CD14-positive monocyte (primary cell): ENCODE results near the gene KCNAB1. TPM values are rescaled to one million over a fixed set of nuclear protein-coding genes. Genes with fewer than 3 reads are reported as not detected.

Experiments used
- DNase-seq, 3 donors: peaks; one replicate each; pipeline ENCODE4 v3.0.0-alpha.2; 2011 to 2022
- H2AFZ ChIP-seq: 2 replicates; pipeline ENCODE4 v1.6.0; 2012; ENCODE audit warnings: mild to moderate bottlenecking, low read depth, low read length, inconsistent platforms; ENCODE audit not compliant: insufficient read depth, poor library complexity, severe bottlenecking
- H3K27ac ChIP-seq, 2 donors: 1 replicate in 1 of 2; 2 replicates in 1 of 2; pipeline ENCODE4 v1.5.1; 2012 to 2013; ENCODE audit warnings: low read length in 2 of 2, control low read depth in 1 of 2, inconsistent platforms in 1 of 2, low read depth in 1 of 2, mild to moderate bottlenecking in 1 of 2
- H3K27me3 ChIP-seq, 2 donors: one replicate each; pipeline versions ENCODE4 v1.6.0 to v1.6.1; 2011 to 2013; ENCODE audit warnings: low read length in 2 of 2; ENCODE audit not compliant: control insufficient read depth in 2 of 2, insufficient read depth in 2 of 2
- H3K36me3 ChIP-seq, 2 donors: replicated peaks in 1 of 2; 1 replicate in 1 of 2; 2 replicates in 1 of 2; pipeline versions ENCODE4 v1.5.1 to v1.6.1; 2012 to 2013; ENCODE audit warnings: low read length in 2 of 2, control low read depth in 1 of 2, inconsistent platforms in 1 of 2, mild to moderate bottlenecking in 1 of 2; ENCODE audit not compliant: insufficient read depth in 2 of 2, control insufficient read depth in 1 of 2
- H3K4me1 ChIP-seq, 2 donors: 1 replicate in 1 of 2; 2 replicates in 1 of 2; pipeline versions ENCODE4 v1.5.1 to v1.6.1; 2012 to 2013; ENCODE audit warnings: low read length in 2 of 2, control low read depth in 1 of 2, inconsistent platforms in 1 of 2, mild to moderate bottlenecking in 1 of 2, moderate library complexity in 1 of 2; ENCODE audit not compliant: insufficient read depth in 2 of 2, control insufficient read depth in 1 of 2
- H3K4me2 ChIP-seq: replicated peaks from 2 replicates; pipeline ENCODE3; 2012; ENCODE audit warnings: low read length, moderate library complexity, mild to moderate bottlenecking; ENCODE audit not compliant: poor library complexity, severe bottlenecking; ENCODE audit errors: extremely low read depth
- H3K4me3 ChIP-seq, 3 experiments: fragments of 200-600 bp in 1 of 3; sonication (generic) in 1 of 3; replicated peaks in 1 of 3; 1 replicate in 2 of 3; 2 replicates in 1 of 3; pipeline ENCODE4 v1.5.1; 2011 to 2013; ENCODE audit warnings: low read length in 3 of 3, mild to moderate bottlenecking in 3 of 3, control low read depth in 2 of 3, low read depth in 2 of 3, inconsistent platforms in 1 of 3, moderate library complexity in 1 of 3
- H3K79me2 ChIP-seq: 2 replicates; pipeline ENCODE4 v1.6.0; 2012; ENCODE audit warnings: mild to moderate bottlenecking, control low read depth, inconsistent platforms, low read length, moderate library complexity; ENCODE audit not compliant: insufficient read depth
- H3K9ac ChIP-seq: 2 replicates; pipeline ENCODE4 v1.6.0; 2017; ENCODE audit warnings: low read length, mild to moderate bottlenecking; ENCODE audit not compliant: insufficient read depth, poor library complexity, severe bottlenecking
- H3K9me3 ChIP-seq, 2 donors: replicated peaks in 1 of 2; 1 replicate in 1 of 2; 2 replicates in 1 of 2; pipeline versions ENCODE4 v1.5.1 to v1.6.1; 2012 to 2013; ENCODE audit warnings: low read length in 2 of 2, control low read depth in 1 of 2; ENCODE audit not compliant: control insufficient read depth in 1 of 2, insufficient read depth in 1 of 2
- H4K20me1 ChIP-seq: 2 replicates; pipeline ENCODE4 v1.6.0; 2012; ENCODE audit warnings: mild to moderate bottlenecking, low read length, control low read depth, moderate library complexity; ENCODE audit not compliant: insufficient read depth
- H3K27ac Mint-ChIP-seq, 7 donors: one replicate each; pipeline ENCODE4 v1.8.0; 2020; ENCODE audit warnings: mild to moderate bottlenecking in 7 of 7, mixed read lengths in 7 of 7, moderate library complexity in 6 of 7, inconsistent platforms in 2 of 7
- H3K27me3 Mint-ChIP-seq, 3 donors: one replicate each; pipeline ENCODE4 v1.8.0; 2021 to 2022; ENCODE audit warnings: low read depth in 3 of 3, mild to moderate bottlenecking in 3 of 3, mixed read lengths in 3 of 3, moderate library complexity in 3 of 3, inconsistent platforms in 1 of 3
- H3K36me3 Mint-ChIP-seq, 2 donors: one replicate each; pipeline ENCODE4 v1.8.0; 2020; ENCODE audit warnings: mixed read lengths in 2 of 2, inconsistent platforms in 1 of 2, mild to moderate bottlenecking in 1 of 2
- H3K4me1 Mint-ChIP-seq: one replicate; pipeline ENCODE4 v1.8.0; 2020; ENCODE audit warnings: mild to moderate bottlenecking, mixed read lengths
- H3K4me3 Mint-ChIP-seq, 2 donors: one replicate each; pipeline ENCODE4 v1.8.0; 2020; ENCODE audit warnings: mild to moderate bottlenecking in 2 of 2, mixed read lengths in 2 of 2, moderate library complexity in 1 of 2
- H3K9me3 Mint-ChIP-seq, 7 donors: one replicate each; pipeline ENCODE4 v1.8.0; 2020 to 2022; ENCODE audit warnings: mixed read lengths in 7 of 7, mild to moderate bottlenecking in 6 of 7, moderate library complexity in 6 of 7, inconsistent platforms in 2 of 7
- CTCF ChIP-seq: fragments of 200-600 bp; IDR thresholded peaks from one replicate; pipeline ENCODE4 v1.8.0; 2022; ENCODE audit warnings: antibody characterized with exemption, mild to moderate bottlenecking
- WGBS: methylation state at CpG from one replicate; pipeline ENCODE4 v1.1.5; 2013; ENCODE audit warnings: missing lambda C conversion rate; ENCODE audit not compliant: insufficient coverage; 5-methylcytosine and 5-hydroxymethylcytosine counted together
- intact Hi-C, 2 donors: fragments of 100-400 bp; cut with micrococcal nuclease; formaldehyde crosslinking; loops; one replicate each; pipeline versions ENCODE4 v1.15.0 to v1.15.1; 2023
- polyA plus RNA-seq, 3 donors: library from polyadenylated mRNA; depleted of rRNA in 1 of 3; unstranded in 2 of 3; stranded (reverse) in 1 of 3; fragments of 300-500 nt in 2 of 3; fragments of >200 nt in 1 of 3; fragmentation: Illumina TruSeq in 2 of 3; gene quantifications; 1 replicate in 2 of 3; 2 replicates in 1 of 3; pipeline ENCODE4 v1.2.3, GENCODE V29; 2012 to 2021

Gene KCNAB1
- polyA plus RNA-seq, 3 donors, result 0.08 to 0.14 TPM; not detected in 1

DNA sequence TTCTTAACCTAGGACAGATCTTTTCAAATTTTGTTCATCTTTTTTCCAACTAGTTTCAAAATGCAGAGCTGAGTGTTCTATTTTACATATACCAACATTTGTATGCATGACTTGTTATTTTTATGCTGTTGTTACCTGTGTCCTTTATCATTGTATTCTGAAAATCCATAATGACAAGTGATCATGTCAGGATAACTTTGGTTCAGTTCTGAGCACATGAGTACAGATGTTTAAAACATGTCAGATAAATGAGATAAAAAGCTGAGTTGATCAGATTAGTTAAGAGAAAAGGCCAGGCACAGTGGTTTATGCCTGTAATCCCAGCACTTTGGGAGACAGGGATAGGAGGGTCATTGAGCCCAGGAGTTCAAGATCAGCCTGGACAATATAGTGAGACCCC lies 229.6 kb downstream of the KCNAB1 start:
- Mint-ChIP-seq H3K36me3 (no peaks in the 10 kb centered on the region), H3K4me3 (no peak overlapping the region), H3K9me3 (peaks cover 0 to 2% (median 0%) of the 10 kb centered on the region in 7 donors), H3K27me3 (peaks cover 2 to 6% (median 4%) of the 10 kb centered on the region in 3 donors), H3K27ac (no peak overlapping the region), H3K4me1 (no peaks in the 10 kb centered on the region)
- Histone ChIP-seq H3K4me3 (no peak overlapping the region), H3K9ac (no peak overlapping the region), H3K36me3 (no peaks in the 10 kb centered on the region), H2AFZ (no peak overlapping the region), H4K20me1 (no peaks in the 10 kb centered on the region), H3K79me2 (no peaks in the 10 kb centered on the region), H3K4me1 (no peaks in the 10 kb centered on the region), H3K9me3 (no peaks in the 10 kb centered on the region), H3K27ac (no peak overlapping the region), H3K4me2 (no peak overlapping the region), H3K27me3 (no peaks in the 10 kb centered on the region)
- intact Hi-C loops, result no loop called here
- DNase-seq, result no peak
- TF ChIP-seq CTCF, result no peak

- H3K79me2 ChIP-seq, result no peaks in the 10 kb centered on the region
- Mint-ChIP-seq H3K36me3 (no peaks in the 10 kb centered on the region), H3K4me3 (no peak overlapping the region), H3K9me3 (peaks cover 0 to 2% (median 0%) of the 10 kb centered on the region in 7 donors), H3K27me3 (peaks cover 2 to 6% (median 4%) of the 10 kb centered on the region in 3 donors), H3K27ac (no peak overlapping the region), H3K4me1 (no peaks in the 10 kb centered on the region)
- H3K4me3 ChIP-seq, result no peak overlapping the region
- no peak for DNase-seq
- H3K4me2 ChIP-seq, result no peak overlapping the region
- WGBS, result 12% methylated on average over 4 of the region's 4 CpGs
- intact Hi-C loops, result no loop called here
- H3K4me1 ChIP-seq, result no peaks in the 10 kb centered on the region
- H3K27me3 ChIP-seq, result no peaks in the 10 kb centered on the region
- H3K9ac ChIP-seq, result no peak overlapping the region
- H3K9me3 ChIP-seq, result no peaks in the 10 kb centered on the region
- H4K20me1 ChIP-seq, result no peaks in the 10 kb centered on the region
- no peak overlapping the region for H3K27ac ChIP-seq
- H2AFZ ChIP-seq, result no peak overlapping the region
- TF ChIP-seq CTCF, result no peak
- no peaks in the 10 kb centered on the region for H3K36me3 ChIP-seq
Measured at GRCh38 chr3:156350781-156351180, 230.4 kb downstream of the KCNAB1 start.
